ENCODE measurements around the gene C16orf89. TPM values are rescaled to one million over a fixed set of nuclear protein-coding genes. Genes with fewer than 3 reads are reported as not detected.

The C16orf89 gene
- total and polyA plus RNA-seq, 7 donors, result 2.5 to 15.7 (median 6.6) TPM

- Histone ChIP-seq H3K4me1 (peaks cover 0 to 21% (median 16%) of the 10 kb centered on the region in 4 donors), H3K4me3 (no peak overlapping the region), H3K9me3 (no peaks in the 10 kb centered on the region), H3K27ac (no peak overlapping the region), H3K36me3 (no peaks in the 10 kb centered on the region), H3K27me3 (no peaks in the 10 kb centered on the region)
- DNase-seq, result no peak
- intact Hi-C loops (cut with DNase I), result no loop called here
- TF ChIP-seq POLR2A (IDR thresholded peaks at IDR 0.05), result no peak
- no peak for TF ChIP-seq EP300 (IDR thresholded peaks at IDR 0.05)
- TF ChIP-seq POLR2AphosphoS5 (IDR thresholded peaks at IDR 0.05), result no peak
- WGBS, 2 donors, result 79 to 88% methylated on average over 1 of the region's 1 CpG
These were observed 29.9 kb downstream of the C16orf89 start for GRCh38 chr16:5035909-5036227.

- Histone ChIP-seq H3K4me1 (peaks cover 0 to 21% (median 16%) of the 10 kb centered on the region in 4 donors), H3K4me3 (peak overlapping the region; percentile 79 to 95 (median 81)), H3K36me3 (peaks cover 0 to 9% (median 0%) of the 10 kb centered on the region in 4 donors), H3K27me3 (no peaks in the 10 kb centered on the region), H3K9me3 (no peaks in the 10 kb centered on the region), H3K27ac (peak overlapping the region; percentile 64 to 75 (median 64))
- TF ChIP-seq CTCF (IDR thresholded peaks at IDR 0.05), result no peak
- TF ChIP-seq POLR2A (IDR thresholded peaks at IDR 0.05), result no peak
- no peak for TF ChIP-seq POLR2AphosphoS5 (IDR thresholded peaks at IDR 0.05)
- TF ChIP-seq EP300 (IDR thresholded peaks at IDR 0.05), result no peak
- intact Hi-C loops (cut with DNase I), result loop anchor here (5.0 kb wide), 2 partner anchors 38 to 187 kb away; partner anchors contain the start of genes ALG1, GLYR1 and UBN1
- WGBS, 2 donors, result 8 to 12% methylated on average over 2 of the region's 2 CpGs
- no peak for DNase-seq
These were observed 31.6 kb downstream of the C16orf89 start for GRCh38 chr16:5034167-5034523.

- intact Hi-C loops (cut with DNase I), result loop anchor here (5.0 kb wide), 2 partner anchors 39 to 186 kb away; partner anchors contain the start of genes ALG1, GLYR1 and UBN1
These were observed 32.2 kb downstream of the C16orf89 start, which contains the start of gene NAGPA for GRCh38 chr16:5033256-5034166. Gene NAGPA (minus strand): TSS chr16:5033935. CDS start chr16:5033914, 21 bp downstream.

GRCh38 chr16:5032748-5033167, 33.0 kb downstream of the C16orf89 start:
- TF ChIP-seq EP300 (IDR thresholded peaks at IDR 0.05) (no peak), POLR2AphosphoS5 (IDR thresholded peaks at IDR 0.05) (no peak), POLR2A (IDR thresholded peaks at IDR 0.05) (no peak), CTCF (IDR thresholded peaks at IDR 0.05) (no peak)
- 7 to 41% methylated on average over 12 of the region's 12 CpGs for WGBS, 2 donors
- H3K27me3 ChIP-seq, result no peaks in the 10 kb centered on the region
- no peaks in the 10 kb centered on the region for H3K9me3 ChIP-seq
- H3K4me3 ChIP-seq, result peak overlapping the region; percentile 79 to 95 (median 81)
- peak overlapping the region in 1 of 4 donors; percentile 65 for H3K27ac ChIP-seq
- DNase-seq, result no peak
- peaks cover 0 to 21% (median 16%) of the 10 kb centered on the region in 4 donors for H3K4me1 ChIP-seq
- peaks cover 0 to 21% (median under 1%) of the 10 kb centered on the region in 4 donors for H3K36me3 ChIP-seq
- intact Hi-C loops (cut with DNase I), result loop anchor here (5.0 kb wide), 2 partner anchors 40 to 185 kb away; partner anchors contain the start of genes ALG1, GLYR1 and UBN1

More at GRCh38 chr16:5033256-5034166, 32.2 kb downstream of the C16orf89 start, which contains the start of gene NAGPA:
- H3K27ac ChIP-seq, result peak within 1 kb of the TSS; percentile 64 to 75 (median 64)
- H3K4me1 ChIP-seq, result peaks cover 0 to 21% (median 16%) of the 10 kb centered on the region in 4 donors
- DNase-seq, result peak; percentile 95
- TF ChIP-seq POLR2AphosphoS5 (IDR thresholded peaks at IDR 0.05) (peak; percentile 74 to 84 (median 78)), CTCF (IDR thresholded peaks at IDR 0.05) (no peak), EP300 (IDR thresholded peaks at IDR 0.05) (no peak), POLR2A (IDR thresholded peaks at IDR 0.05) (peak in 1 of 2 donors; percentile 23)
- WGBS, 2 donors, result 0% methylated on average over 104 of the region's 104 CpGs
- H3K9me3 ChIP-seq, result no peaks in the 10 kb centered on the region
- H3K27me3 ChIP-seq, result no peaks in the 10 kb centered on the region
- peaks cover 0 to 15% (median 0%) of the 10 kb centered on the region in 4 donors for H3K36me3 ChIP-seq
- peak within 1 kb of the TSS; percentile 79 to 95 (median 81) for H3K4me3 ChIP-seq

- intact Hi-C loops (cut with DNase I), result loop anchor here (5.0 kb wide), 2 partner anchors 41 to 184 kb away; partner anchors contain the start of genes ALG1, GLYR1 and UBN1
- DNase-seq, result no peak
These were observed 34.2 kb downstream of the C16orf89 start for GRCh38 chr16:5031601-5032000.

More at GRCh38 chr16:5031601-5032000, 34.2 kb downstream of the C16orf89 start:
- Histone ChIP-seq H3K36me3 (peaks cover 0 to 26% (median 3%) of the 10 kb centered on the region in 4 donors), H3K27me3 (no peaks in the 10 kb centered on the region), H3K4me1 (peaks cover 0 to 21% (median 16%) of the 10 kb centered on the region in 4 donors), H3K9me3 (no peaks in the 10 kb centered on the region), H3K4me3 (no peak overlapping the region), H3K27ac (no peak overlapping the region)
- WGBS, 2 donors, result 88% methylated on average over 7 of the region's 7 CpGs
- no peak for TF ChIP-seq CTCF (IDR thresholded peaks at IDR 0.05)
- TF ChIP-seq POLR2AphosphoS5 (IDR thresholded peaks at IDR 0.05), result no peak
- TF ChIP-seq POLR2A (IDR thresholded peaks at IDR 0.05), result no peak
- TF ChIP-seq EP300 (IDR thresholded peaks at IDR 0.05), result no peak
